ENCODE data around the gene ACIN1. TPM values are rescaled to one million over a fixed set of nuclear protein-coding genes. Genes with fewer than 3 reads are reported as not detected.

The ACIN1 gene
- total RNA-seq, 4 donors from 2014 or later = 96.5 to 143 (median 108) TPM

DNA sequence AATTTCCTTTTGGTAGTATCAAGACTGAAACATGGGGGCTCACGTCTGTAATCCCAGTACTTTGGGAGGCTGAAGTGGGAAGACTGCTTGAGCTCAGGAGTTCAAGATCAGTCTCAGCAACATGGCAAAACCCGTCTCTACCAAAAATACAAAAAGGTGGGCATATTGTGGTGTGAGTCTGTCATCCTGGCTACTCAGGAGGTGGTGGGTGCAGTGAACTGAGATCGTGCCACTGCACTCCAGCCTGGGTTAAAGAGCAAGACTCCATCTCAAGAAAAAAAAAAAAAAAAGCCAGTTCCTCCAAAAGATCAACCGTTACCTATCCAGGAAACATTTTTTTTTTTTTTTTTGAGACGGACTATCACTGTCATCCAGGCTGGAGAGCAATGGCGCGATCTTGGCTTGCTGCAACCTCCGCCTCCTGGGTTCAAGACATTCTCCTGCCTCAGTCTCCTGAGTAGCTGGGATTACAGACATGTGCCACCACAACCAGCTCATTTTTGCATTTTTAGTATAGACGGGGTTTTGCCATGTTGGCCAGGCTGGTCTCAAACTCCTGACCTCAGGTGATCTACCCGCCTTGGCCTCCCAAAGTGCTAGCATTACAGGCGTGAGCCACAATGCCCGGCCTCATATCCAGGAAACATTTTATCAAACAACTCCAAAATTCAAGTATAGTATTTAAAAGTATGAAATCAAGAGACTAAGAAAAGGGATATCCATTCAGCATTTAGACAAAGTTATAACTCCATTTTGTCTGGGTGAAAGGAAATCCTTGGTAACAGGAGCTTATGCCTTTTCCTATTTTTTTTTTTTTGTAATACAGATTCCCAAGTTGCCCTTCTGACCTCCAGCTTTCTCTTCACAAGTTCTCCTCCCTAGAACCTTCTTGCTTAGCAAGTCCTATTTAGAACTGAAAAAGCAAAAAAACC is 3.4 kb downstream of the ACIN1 start:
- WGBS, 2 donors = 81 to 85% methylated on average over 12 of the region's 12 CpGs
- H3K36me3 ChIP-seq = peaks cover 3 to 61% (median 17%) of the 10 kb centered on the region in 3 donors
- no peak for TF ChIP-seq EP300 (IDR thresholded peaks at IDR 0.05)
- TF ChIP-seq, protein P1, sequence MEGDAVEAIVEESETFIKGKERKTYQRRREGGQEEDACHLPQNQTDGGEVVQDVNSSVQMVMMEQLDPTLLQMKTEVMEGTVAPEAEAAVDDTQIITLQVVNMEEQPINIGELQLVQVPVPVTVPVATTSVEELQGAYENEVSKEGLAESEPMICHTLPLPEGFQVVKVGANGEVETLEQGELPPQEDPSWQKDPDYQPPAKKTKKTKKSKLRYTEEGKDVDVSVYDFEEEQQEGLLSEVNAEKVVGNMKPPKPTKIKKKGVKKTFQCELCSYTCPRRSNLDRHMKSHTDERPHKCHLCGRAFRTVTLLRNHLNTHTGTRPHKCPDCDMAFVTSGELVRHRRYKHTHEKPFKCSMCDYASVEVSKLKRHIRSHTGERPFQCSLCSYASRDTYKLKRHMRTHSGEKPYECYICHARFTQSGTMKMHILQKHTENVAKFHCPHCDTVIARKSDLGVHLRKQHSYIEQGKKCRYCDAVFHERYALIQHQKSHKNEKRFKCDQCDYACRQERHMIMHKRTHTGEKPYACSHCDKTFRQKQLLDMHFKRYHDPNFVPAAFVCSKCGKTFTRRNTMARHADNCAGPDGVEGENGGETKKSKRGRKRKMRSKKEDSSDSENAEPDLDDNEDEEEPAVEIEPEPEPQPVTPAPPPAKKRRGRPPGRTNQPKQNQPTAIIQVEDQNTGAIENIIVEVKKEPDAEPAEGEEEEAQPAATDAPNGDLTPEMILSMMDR (IDR thresholded peaks at IDR 0.05) = no peak
- no peak for TF ChIP-seq POLR2A (IDR thresholded peaks at IDR 0.05)
- no peak overlapping the region for H3K4me3 ChIP-seq
- H3K9me3 ChIP-seq = no peaks in the 10 kb centered on the region
- peaks cover 0 to 27% (median 15%) of the 10 kb centered on the region in 4 donors for H3K4me1 ChIP-seq
- no peak overlapping the region for H3K27ac ChIP-seq
- H3K27me3 ChIP-seq = no peaks in the 10 kb centered on the region
- DNase-seq (ENCODE audit: low spot score in 2 of 2) = no peak

DNA sequence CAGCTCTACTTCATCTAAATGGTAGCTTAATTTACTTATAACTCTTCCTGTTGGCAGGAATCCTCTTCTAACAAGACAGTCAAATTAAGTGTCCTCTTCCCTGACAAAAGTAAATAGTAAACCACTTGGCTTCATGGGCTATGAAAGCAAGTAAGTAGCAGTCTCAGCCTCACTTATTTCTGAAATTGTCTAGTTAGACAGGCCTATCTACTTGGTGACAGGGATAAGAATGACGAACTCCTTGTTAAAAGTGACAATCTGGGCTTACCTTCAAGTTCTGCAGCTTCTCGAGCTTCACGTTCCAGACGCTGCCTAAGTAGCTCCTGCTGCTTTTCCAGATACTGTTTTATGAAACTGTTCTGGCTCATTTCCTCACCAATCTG is 4.7 kb downstream of the ACIN1 start:
- Histone ChIP-seq H3K27me3 (no peaks in the 10 kb centered on the region), H3K4me3 (no peak overlapping the region), H3K9me3 (no peaks in the 10 kb centered on the region), H3K27ac (no peak overlapping the region), H3K36me3 (peaks cover 3 to 74% (median 17%) of the 10 kb centered on the region in 3 donors), H3K4me1 (peaks cover 0 to 25% (median 11%) of the 10 kb centered on the region in 4 donors)
- 70 to 78% methylated on average over 4 of the region's 4 CpGs for WGBS, 2 donors
- DNase-seq (ENCODE audit: low spot score in 2 of 2) = no peak
- TF ChIP-seq, protein P1 (IDR thresholded peaks at IDR 0.05) = no peak
- TF ChIP-seq EP300 (IDR thresholded peaks at IDR 0.05) = no peak
- TF ChIP-seq POLR2A (IDR thresholded peaks at IDR 0.05) = no peak

DNA sequence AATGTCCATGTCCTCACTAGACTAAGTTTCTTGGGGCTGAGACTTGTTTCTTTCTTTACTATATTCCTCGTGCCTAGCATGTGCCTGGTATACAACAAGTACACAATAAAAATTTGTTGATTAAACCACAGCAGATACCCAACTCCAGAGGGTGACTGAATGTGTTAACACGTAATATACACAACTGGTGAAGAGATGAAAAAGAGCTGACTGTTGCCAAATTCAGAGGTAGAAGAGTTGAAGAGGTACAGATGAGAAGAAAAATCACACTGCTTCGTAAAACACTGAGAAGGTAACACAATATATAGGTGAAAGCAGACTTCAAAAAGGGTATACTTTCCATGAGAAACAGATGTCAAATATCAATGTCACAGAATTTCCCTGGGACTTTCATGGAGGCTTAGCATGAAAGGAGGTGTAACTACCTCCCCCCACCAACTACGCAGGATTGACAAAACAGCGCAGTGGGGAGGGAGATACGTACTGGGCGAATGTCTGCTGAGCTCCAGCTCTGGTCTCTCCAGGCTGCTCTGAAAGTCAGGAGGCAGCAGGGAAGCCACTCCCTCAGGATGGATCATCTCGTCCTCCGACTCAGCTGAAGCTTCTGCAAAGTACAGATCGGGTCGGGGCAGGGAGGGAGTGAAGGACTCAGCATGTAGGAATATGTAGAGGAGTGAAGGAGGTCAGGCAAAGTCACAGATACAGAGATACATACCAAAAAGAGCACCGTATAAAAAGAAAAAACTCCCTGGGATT is 5.3 kb downstream of the ACIN1 start:
- no peak for DNase-seq (ENCODE audit: low spot score in 2 of 2)
- H3K9me3 ChIP-seq = no peaks in the 10 kb centered on the region
- H3K4me1 ChIP-seq = peaks cover 0 to 25% (median 11%) of the 10 kb centered on the region in 4 donors
- peaks cover 3 to 80% (median 17%) of the 10 kb centered on the region in 3 donors for H3K36me3 ChIP-seq
- H3K27me3 ChIP-seq = no peaks in the 10 kb centered on the region
- no peak overlapping the region for H3K4me3 ChIP-seq
- TF ChIP-seq, protein P1 (IDR thresholded peaks at IDR 0.05) = no peak
- no peak for TF ChIP-seq POLR2A (IDR thresholded peaks at IDR 0.05)
- no peak for TF ChIP-seq EP300 (IDR thresholded peaks at IDR 0.05)
- H3K27ac ChIP-seq = no peak overlapping the region
- WGBS, 2 donors = 90 to 91% methylated on average over 12 of the region's 12 CpGs

DNA sequence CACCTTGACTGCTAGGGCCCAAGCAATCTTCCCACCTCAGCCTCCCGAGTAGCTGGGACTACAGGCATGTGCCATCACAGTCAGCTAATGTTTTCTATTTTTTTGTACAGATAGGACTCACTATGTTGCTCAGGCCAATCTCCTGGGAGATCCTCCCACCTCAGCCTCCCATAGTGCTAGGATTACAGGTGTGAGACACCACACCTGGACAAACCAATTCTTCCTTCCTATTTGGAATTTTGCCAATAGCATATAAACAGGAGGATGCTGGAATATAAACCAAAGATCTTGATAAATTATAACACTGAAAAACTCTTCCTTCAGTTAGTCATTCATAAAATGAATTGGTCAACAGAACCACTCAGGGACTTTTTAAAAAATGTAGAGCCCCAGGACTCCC is 8.4 kb downstream of the ACIN1 start:
- H3K9me3 ChIP-seq = no peaks in the 10 kb centered on the region
- no peak overlapping the region for H3K4me3 ChIP-seq
- H3K27ac ChIP-seq = no peak overlapping the region
- peaks cover 0 to 99% (median 20%) of the 10 kb centered on the region in 3 donors for H3K36me3 ChIP-seq
- TF ChIP-seq, protein P1 (IDR thresholded peaks at IDR 0.05) = no peak
- TF ChIP-seq EP300 (IDR thresholded peaks at IDR 0.05) (no peak), POLR2A (IDR thresholded peaks at IDR 0.05) (no peak)
- H3K27me3 ChIP-seq = no peaks in the 10 kb centered on the region
- 86 to 92% methylated on average over 1 of the region's 1 CpG for WGBS, 2 donors
- no peak for DNase-seq (ENCODE audit: low spot score in 2 of 2)
- no peaks in the 10 kb centered on the region for H3K4me1 ChIP-seq

Data from tibial nerve (tissue), 4 donors.